HG03460 (cell line): ENCODE measurements around the gene GRWD1.

Experiments
- ATAC-seq: cut with Tn5 transposase; IDR thresholded peaks from one replicate; pipeline ENCODE4 v1.9.1; 2021; ENCODE audit not compliant: unreplicated experiment

The GRWD1 gene

GRCh38 chr19:48421548-48421947, 24.2 kb upstream of the GRWD1 start:
- ATAC-seq = no peak

GRCh38 chr19:48424694-48425219, 21.0 kb upstream of the GRWD1 start:
- no peak for ATAC-seq

- ATAC-seq = no peak
These were observed 17.1 kb upstream of the GRWD1 start for GRCh38 chr19:48428670-48429069.

- ATAC-seq = no peak
These were observed 12.4 kb upstream of the GRWD1 start for GRCh38 chr19:48433337-48433736.

GRCh38 chr19:48436586-48436985, 9.2 kb upstream of the GRWD1 start:
- ATAC-seq = no peak

GRCh38 chr19:48441360-48442050, 4.3 kb upstream of the GRWD1 start:
- no peak for ATAC-seq

- ATAC-seq = no peak
These were observed 3.4 kb upstream of the GRWD1 start for GRCh38 chr19:48442116-48443035.

GRCh38 chr19:48443256-48443655, 2.5 kb upstream of the GRWD1 start:
- no peak for ATAC-seq

- no peak for ATAC-seq
These were observed 2.1 kb upstream of the GRWD1 start for GRCh38 chr19:48443731-48444128.

- no peak for ATAC-seq
These were observed 1.5 kb upstream of the GRWD1 start for GRCh38 chr19:48444129-48444935.

GRCh38 chr19:48444936-48445200, 915 bp upstream of the GRWD1 start:
- ATAC-seq = no peak

GRCh38 chr19:48445256-48445605, 552 bp upstream of the GRWD1 start:
- ATAC-seq = peak; percentile 28

- ATAC-seq = no peak
These were observed 796 bp downstream of the GRWD1 start for GRCh38 chr19:48446579-48446978.

GRCh38 chr19:48448563-48448962, 2.8 kb downstream of the GRWD1 start:
- ATAC-seq = no peak

- no peak for ATAC-seq
These were observed 4.7 kb downstream of the GRWD1 start for GRCh38 chr19:48450441-48450840.

- ATAC-seq = no peak
These were observed 5.1 kb downstream of the GRWD1 start for GRCh38 chr19:48450863-48451262.

- ATAC-seq = no peak
These were observed 5.8 kb downstream of the GRWD1 start for GRCh38 chr19:48451624-48452023.

GRCh38 chr19:48452289-48453190, 6.8 kb downstream of the GRWD1 start:
- ATAC-seq = no peak

GRCh38 chr19:48454150-48454730, 8.5 kb downstream of the GRWD1 start:
- no peak for ATAC-seq
